SH-SY5Y (cell line): ENCODE measurements around the gene ALDH6A1.

Experiments used
- GATA2 ChIP-seq: IDR thresholded peaks from 2 replicates; pipeline ENCODE4 v1.6.1; 2011; ENCODE audit warnings: mild to moderate bottlenecking, low read depth, low read length
- GATA3 ChIP-seq: IDR thresholded peaks from 2 replicates; pipeline ENCODE4 v1.6.1; 2011; ENCODE audit warnings: low read depth, mild to moderate bottlenecking, low read length, moderate library complexity

DNA sequence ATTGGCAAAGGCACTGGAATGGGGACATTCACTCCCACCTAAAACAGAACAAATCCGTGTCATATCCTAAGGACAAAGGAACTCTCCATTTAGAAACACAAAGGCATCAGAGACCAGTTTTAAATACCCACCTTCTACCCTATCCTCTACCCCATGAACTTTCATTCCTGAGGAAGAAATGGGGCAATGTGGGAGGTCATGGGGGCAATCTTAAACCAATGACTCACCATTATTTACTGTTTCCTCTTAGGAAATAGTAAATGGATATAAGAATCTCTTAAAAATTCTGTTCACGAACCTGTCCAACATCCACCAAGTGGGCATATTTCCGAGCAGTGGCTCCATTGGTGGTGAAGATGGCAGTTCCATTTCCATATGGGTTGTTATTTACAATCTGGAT is 19.4 kb downstream of the ALDH6A1 start:
- TF ChIP-seq GATA2 (no peak), GATA3 (no peak)
